Neuronal stem cell (in vitro differentiated cells): Measurements from ENCODE around the gene TBX5.

Experiments used
- DNase-seq: peaks from one replicate; pipeline ENCODE4 v3.0.0-alpha.2; 2013; ENCODE audit warnings: low spot score
- H2AFZ ChIP-seq: one replicate; pipeline ENCODE4 v1.6.1; 2013; ENCODE audit warnings: mild to moderate bottlenecking, low read length, inconsistent platforms
- H2AK5ac ChIP-seq: 2 replicates; pipeline ENCODE4 v1.6.1; 2013; ENCODE audit warnings: low read depth, mild to moderate bottlenecking, inconsistent platforms, low read length, moderate library complexity, mixed read lengths
- H2BK120ac ChIP-seq: 2 replicates; pipeline ENCODE4 v1.6.1; 2013; ENCODE audit warnings: low read depth, mild to moderate bottlenecking, inconsistent platforms, low read length, moderate library complexity, mixed read lengths
- H2BK12ac ChIP-seq: one replicate; pipeline ENCODE4 v1.6.1; 2013; ENCODE audit warnings: low read length, inconsistent platforms
- H2BK15ac ChIP-seq: 2 replicates; pipeline ENCODE4 v1.6.1; 2013; ENCODE audit warnings: mild to moderate bottlenecking, low read length, inconsistent platforms, mixed read lengths
- H2BK5ac ChIP-seq: one replicate; pipeline ENCODE4 v1.6.1; 2013; ENCODE audit warnings: inconsistent platforms, mild to moderate bottlenecking, low read length, moderate library complexity
- H3K14ac ChIP-seq: one replicate; pipeline ENCODE4 v1.6.1; 2013; ENCODE audit warnings: low read length, inconsistent platforms
- H3K18ac ChIP-seq: 2 replicates; pipeline ENCODE4 v1.6.1; 2013; ENCODE audit warnings: low read length, inconsistent platforms
- H3K23ac ChIP-seq: 2 replicates; pipeline ENCODE4 v1.6.1; 2013; ENCODE audit warnings: low read depth, mild to moderate bottlenecking, mixed read lengths, low read length, inconsistent platforms; ENCODE audit not compliant: poor library complexity
- H3K27ac ChIP-seq: replicated peaks from 3 replicates; pipeline ENCODE4 v1.5.1; 2013; ENCODE audit warnings: low read length, inconsistent platforms
- H3K27me3 ChIP-seq, 3 experiments: 2 replicates each; pipeline ENCODE4 v1.6.1; 2013; ENCODE audit warnings: low read length in 3 of 3, mild to moderate bottlenecking in 2 of 3, inconsistent platforms in 1 of 3, low read depth in 1 of 3, mixed read lengths in 1 of 3, moderate library complexity in 1 of 3; ENCODE audit not compliant: control insufficient read depth in 3 of 3, insufficient read depth in 3 of 3
- H3K36me3 ChIP-seq, 2 donors: replicated peaks in 1 of 2; 2 replicates each; pipeline ENCODE4 v1.6.1; 2013; ENCODE audit warnings: low read length in 2 of 2; ENCODE audit not compliant: control insufficient read depth in 2 of 2, insufficient read depth in 2 of 2
- H3K4ac ChIP-seq: 2 replicates; pipeline ENCODE4 v1.6.1; 2013; ENCODE audit warnings: inconsistent platforms, mild to moderate bottlenecking, low read length, moderate library complexity
- H3K4me1 ChIP-seq, 2 donors: 1 replicate in 1 of 2; 2 replicates in 1 of 2; pipeline ENCODE4 v1.6.1; 2013; ENCODE audit warnings: low read length in 2 of 2, low read depth in 1 of 2; ENCODE audit not compliant: control insufficient read depth in 2 of 2, insufficient read depth in 1 of 2
- H3K4me2 ChIP-seq: one replicate; pipeline ENCODE4 v1.6.1; 2013; ENCODE audit warnings: mild to moderate bottlenecking, low read length, inconsistent platforms; ENCODE audit not compliant: insufficient read depth, poor library complexity, severe bottlenecking
- H3K4me3 ChIP-seq, 2 donors: 2 replicates each; pipeline ENCODE4 v1.5.1; 2013; ENCODE audit warnings: low read length in 2 of 2, mild to moderate bottlenecking in 2 of 2, inconsistent platforms in 1 of 2, moderate library complexity in 1 of 2
- H3K79me1 ChIP-seq: one replicate; pipeline ENCODE4 v1.6.1; 2013; ENCODE audit warnings: low read depth, mild to moderate bottlenecking, inconsistent platforms, low read length, moderate library complexity
- H3K9ac ChIP-seq: one replicate; pipeline ENCODE4 v1.6.1; 2013; ENCODE audit warnings: mild to moderate bottlenecking, low read depth, low read length, inconsistent platforms; ENCODE audit not compliant: poor library complexity
- H3K9me3 ChIP-seq, 2 donors: replicated peaks in 1 of 2; 2 replicates each; pipeline versions ENCODE3 to v1.6.1; 2013; ENCODE audit warnings: low read length in 2 of 2, mild to moderate bottlenecking in 2 of 2, inconsistent platforms in 1 of 2, low read depth in 1 of 2, mixed read lengths in 1 of 2, moderate library complexity in 1 of 2; ENCODE audit not compliant: control insufficient read depth in 2 of 2, insufficient read depth in 1 of 2
- H4K8ac ChIP-seq: one replicate; pipeline ENCODE4 v1.6.1; 2013; ENCODE audit warnings: low read depth, mild to moderate bottlenecking, inconsistent platforms, low read length, moderate library complexity
- H4K91ac ChIP-seq: one replicate; pipeline ENCODE4 v1.6.1; 2013; ENCODE audit warnings: low read length, low read depth, mild to moderate bottlenecking, inconsistent platforms; ENCODE audit not compliant: poor library complexity
- WGBS, 2 donors: extraction: QIAGEN DNeasy Blood & Tissue Kit; methylation state at CpG; one replicate each; pipeline ENCODE4 v1.1.7; 2013; ENCODE audit warnings: missing lambda C conversion rate in 2 of 2, mixed read lengths in 1 of 2; ENCODE audit not compliant: insufficient read length in 2 of 2, insufficient replicate concordance in 1 of 2; ENCODE audit errors: extremely low coverage in 2 of 2; 5-methylcytosine and 5-hydroxymethylcytosine counted together

Gene TBX5

DNA sequence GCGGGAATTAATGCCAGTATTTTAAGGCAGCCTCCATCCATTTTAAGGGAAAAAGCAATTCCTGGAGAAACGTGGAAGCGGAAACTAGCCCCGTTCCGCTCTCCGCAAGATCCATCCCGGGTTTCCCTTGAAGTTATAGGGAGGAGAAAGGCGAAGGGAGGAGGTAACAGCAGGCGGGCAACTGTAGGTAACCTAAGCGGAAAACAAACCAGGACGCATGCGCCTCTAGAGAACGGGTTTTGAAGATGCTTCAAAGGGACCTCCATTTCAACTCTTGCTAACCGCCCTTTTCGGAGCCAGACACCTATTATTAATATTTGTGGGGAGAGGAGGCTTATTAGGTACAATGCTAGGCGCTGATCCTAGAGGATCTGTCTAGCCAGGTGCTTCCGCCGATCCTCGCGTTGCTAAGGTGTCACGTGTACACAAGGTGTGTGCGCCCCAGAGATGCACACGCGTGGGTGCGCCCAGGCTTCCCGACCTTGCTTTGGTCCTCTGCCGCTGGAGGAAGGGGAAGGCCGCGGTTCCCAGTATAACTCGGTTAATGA, 6.2 kb downstream of the TBX5 start:
- peak; percentile 75 for DNase-seq
- H3K27ac ChIP-seq: no peak overlapping the region
- no peak overlapping the region for H2BK5ac ChIP-seq
- peaks cover 70 to 99% (median 99%) of the 10 kb centered on the region in 3 experiments for H3K27me3 ChIP-seq
- H2AFZ ChIP-seq: no peak overlapping the region
- H2AK5ac ChIP-seq: no peak overlapping the region
- H2BK120ac ChIP-seq: no peak overlapping the region
- H3K4ac ChIP-seq: no peak overlapping the region
- no peak overlapping the region for H3K23ac ChIP-seq
- no peak overlapping the region for H3K14ac ChIP-seq
- peak overlapping the region; percentile 6 for H3K18ac ChIP-seq
- no peak overlapping the region for H4K8ac ChIP-seq
- H4K91ac ChIP-seq: no peak overlapping the region
- H3K79me1 ChIP-seq: no peaks in the 10 kb centered on the region
- peaks cover 2 to 4% of the 10 kb centered on the region in 2 donors for H3K9me3 ChIP-seq
- no peak overlapping the region for H3K4me3 ChIP-seq
- H3K4me2 ChIP-seq: no peak overlapping the region
- H3K36me3 ChIP-seq: no peaks in the 10 kb centered on the region
- no peak overlapping the region for H2BK15ac ChIP-seq
- no peak overlapping the region for H3K9ac ChIP-seq
- H3K4me1 ChIP-seq: peaks cover 0 to 4% of the 10 kb centered on the region in 2 donors
- WGBS, 2 donors: no CpG with 5 or more reads among the region's 30 CpGs
- no peak overlapping the region for H2BK12ac ChIP-seq

DNA sequence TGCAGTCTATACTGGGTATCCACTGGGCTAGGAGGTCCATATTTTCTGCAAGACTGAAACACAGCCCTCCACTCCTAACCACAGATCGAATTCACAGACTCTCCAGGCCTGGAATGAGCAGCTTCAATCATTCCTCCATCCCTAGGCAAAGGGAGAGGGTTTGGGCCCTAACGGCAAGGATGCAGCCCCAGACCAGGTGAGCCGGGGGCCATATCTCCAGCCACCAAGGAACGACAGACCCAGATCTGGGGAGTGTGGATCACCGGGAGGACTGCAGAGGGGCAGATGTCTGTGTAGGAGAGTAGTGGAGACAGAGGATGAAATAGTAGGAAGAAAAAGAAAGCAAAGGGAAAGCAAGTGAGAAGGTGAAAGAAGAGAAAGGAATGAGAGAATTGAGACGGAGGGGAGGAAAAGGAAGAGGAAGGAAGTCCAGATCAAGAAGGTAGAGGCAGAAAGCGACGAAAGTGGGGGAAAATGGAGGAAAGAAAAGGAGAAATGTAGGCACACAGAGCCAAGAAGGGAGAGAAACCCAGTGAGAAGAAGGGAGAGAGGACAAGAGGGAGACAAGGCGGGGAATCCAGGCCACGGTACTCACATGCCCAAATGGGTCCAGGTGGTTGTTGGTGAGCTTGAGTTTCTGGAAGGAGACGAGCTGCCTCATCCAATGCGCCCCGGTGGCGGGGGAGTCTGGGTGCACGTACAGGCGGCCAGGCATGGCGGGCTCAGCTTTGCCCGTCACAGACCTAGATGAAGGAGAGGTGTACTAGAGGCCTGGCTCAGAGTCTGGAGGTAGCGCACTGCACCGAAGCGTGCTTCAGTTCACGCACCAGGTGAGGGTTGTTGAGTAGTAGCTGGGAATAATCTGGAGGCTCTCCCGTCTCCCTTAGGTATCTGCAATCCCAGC, 7.7 kb downstream of the TBX5 start:
- Histone ChIP-seq H2BK12ac (no peak overlapping the region), H3K27ac (no peak overlapping the region), H2BK5ac (no peak overlapping the region), H2BK15ac (no peak overlapping the region), H3K14ac (no peak overlapping the region), H3K23ac (peak overlapping the region; percentile 61), H3K9ac (no peak overlapping the region), H2AFZ (no peak overlapping the region), H3K4ac (no peak overlapping the region), H4K91ac (no peak overlapping the region), H2AK5ac (no peak overlapping the region), H4K8ac (no peak overlapping the region), H3K18ac (no peak overlapping the region), H3K4me2 (no peak overlapping the region), H3K4me1 (peaks cover 0 to 4% of the 10 kb centered on the region in 2 donors), H3K9me3 (peaks cover 2% of the 10 kb centered on the region in 2 donors), H3K36me3 (no peaks in the 10 kb centered on the region), H3K27me3 (peaks cover 59 to 99% (median 99%) of the 10 kb centered on the region in 3 experiments), H2BK120ac (peak overlapping the region; percentile 26), H3K4me3 (no peak overlapping the region), H3K79me1 (no peaks in the 10 kb centered on the region)
- no peak for DNase-seq
- WGBS, 2 donors: no CpG with 5 or more reads among the region's 23 CpGs

DNA sequence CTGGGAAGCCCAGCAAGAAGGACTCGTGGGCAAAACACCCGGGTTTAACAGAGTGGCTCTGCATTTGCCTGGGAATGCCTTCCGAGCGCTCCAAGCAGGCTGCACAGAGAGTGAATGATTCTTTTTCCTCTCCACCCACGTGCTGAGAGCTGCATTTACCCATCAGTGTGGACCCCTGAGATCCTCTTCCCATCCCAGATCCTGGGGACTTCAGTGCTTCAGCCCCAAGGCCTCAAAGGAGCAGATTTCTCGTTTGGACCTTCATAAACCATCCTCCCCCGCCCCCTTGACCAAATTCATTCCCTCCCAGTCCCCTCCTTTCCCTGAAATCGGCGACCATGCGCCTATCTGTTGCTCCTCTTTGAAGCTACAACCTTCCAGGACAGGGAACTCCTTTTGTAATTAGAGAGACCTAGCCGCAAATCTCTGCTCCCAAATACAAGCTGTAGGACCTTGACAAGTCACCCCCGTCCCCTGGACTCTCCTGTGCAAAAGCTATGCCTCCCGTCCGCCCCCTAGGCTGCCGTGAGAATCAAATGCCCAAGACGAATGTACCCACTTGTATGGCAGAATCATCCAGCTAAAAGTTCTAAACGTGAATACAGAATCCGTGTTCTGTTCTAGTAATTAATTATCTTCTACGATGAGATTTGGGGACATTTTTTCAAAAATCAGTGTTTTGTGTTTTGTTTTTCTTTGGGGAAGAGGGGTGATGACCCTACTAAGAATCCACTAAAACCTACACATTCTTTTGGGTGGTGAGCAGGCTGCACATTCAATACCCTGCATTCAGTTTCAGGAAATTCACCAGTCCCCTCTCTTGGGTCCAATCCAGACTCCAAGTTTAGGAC, 8.8 kb downstream of the TBX5 start:
- Histone ChIP-seq H2BK120ac (no peak overlapping the region), H2BK12ac (no peak overlapping the region), H3K14ac (no peak overlapping the region), H3K4me2 (no peak overlapping the region), H3K4ac (no peak overlapping the region), H2AK5ac (no peak overlapping the region), H3K9me3 (peaks cover 2% of the 10 kb centered on the region in 2 donors), H3K9ac (no peak overlapping the region), H3K18ac (no peak overlapping the region), H3K79me1 (no peaks in the 10 kb centered on the region), H3K4me1 (peaks cover 0 to 4% of the 10 kb centered on the region in 2 donors), H2BK5ac (no peak overlapping the region), H3K23ac (no peak overlapping the region), H3K36me3 (no peaks in the 10 kb centered on the region), H4K91ac (no peak overlapping the region), H3K27me3 (peaks cover 55 to 99% (median 96%) of the 10 kb centered on the region in 3 experiments), H3K27ac (no peak overlapping the region), H2AFZ (no peak overlapping the region), H2BK15ac (no peak overlapping the region), H4K8ac (no peak overlapping the region), H3K4me3 (no peak overlapping the region)
- no peak for DNase-seq
- no CpG with 5 or more reads among the region's 19 CpGs for WGBS, 2 donors
